Testis (tissue), 3 donors: ENCODE data around the gene NCOA6. TPM values are rescaled to one million over a fixed set of nuclear protein-coding genes. Genes with fewer than 3 reads are reported as not detected.

ENCODE experiments used
- DNase-seq: peaks from one replicate; pipeline ENCODE4 v3.0.0-alpha.2; 2019
- H3K27ac ChIP-seq, 2 donors: fragments of 200-600 bp; sonication (generic); one replicate each; pipeline ENCODE4 v1.5.1; 2019
- H3K27me3 ChIP-seq: fragments of 200-600 bp; sonication (generic); one replicate; pipeline ENCODE4 v1.5.1; 2019
- H3K36me3 ChIP-seq: fragments of 200-600 bp; sonication (generic); one replicate; pipeline ENCODE4 v1.5.1; 2017; ENCODE audit warnings: low read depth; ENCODE audit errors: missing control alignments
- H3K4me1 ChIP-seq: fragments of 200-600 bp; sonication (generic); one replicate; pipeline ENCODE4 v1.5.1; 2019
- H3K4me3 ChIP-seq, 2 donors: fragments of 200-600 bp; sonication (generic); one replicate each; pipeline ENCODE4 v1.5.1; 2017 to 2019
- H3K9me3 ChIP-seq: fragments of 200-600 bp; sonication (generic); one replicate; pipeline ENCODE4 v1.5.1; 2017
- POLR2A ChIP-seq: fragments of 450-650 bp; IDR thresholded peaks from one replicate; pipeline ENCODE4 v1.6.1; 2017; ENCODE audit warnings: antibody characterized with exemption, mild to moderate bottlenecking, moderate library complexity
- WGBS, 2 donors: methylation state at CpG; one replicate each; pipeline ENCODE4 v1.1.5; 2018; 5-methylcytosine and 5-hydroxymethylcytosine counted together
- intact Hi-C: fragments of 100-400 bp; cut with DNase I; formaldehyde crosslinking; loops from one replicate; pipeline ENCODE4 v1.15.1; 2023; ENCODE audit warnings: low total_unique reads
- polyA plus RNA-seq: library from polyadenylated mRNA; stranded (reverse); fragments of 350-450 nt; fragmentation: Illumina TruSeq; extraction: RNeasy Lipid Tissue Mini Kit (QIAGEN cat#74804); gene quantifications from one replicate; pipeline ENCODE4 v1.2.3, GENCODE V29; 2014; ENCODE audit warnings: low read depth, low replicate concordance; ENCODE audit not compliant: insufficient read depth
- small RNA-seq, 2 donors: library from RNA; depleted of rRNA; stranded (forward); fragments of <200 nt; gene quantifications; one replicate each; pipeline ENCODE3, GENCODE V24; 2016
- total RNA-seq, 2 donors: library from RNA; depleted of rRNA; stranded (reverse); fragments of >200 nt; gene quantifications; one replicate each; pipeline ENCODE4 v1.2.3, GENCODE V29; 2016
- TF ChIP-seq, protein P1 (sequence below), 3 experiments: fragments of 450-650 bp in 2 of 3; fragments of 200-600 bp in 1 of 3; sonication (generic) in 1 of 3; IDR thresholded peaks; one replicate each; pipeline ENCODE4 v1.5.1; 2016 to 2019; ENCODE audit warnings: antibody characterized with exemption in 3 of 3, mild to moderate bottlenecking in 2 of 3, moderate library complexity in 1 of 3

Gene NCOA6
- total and polyA plus RNA-seq, 3 donors from 2014 or later: 45.2 to 54.4 (median 48.1) TPM

DNA sequence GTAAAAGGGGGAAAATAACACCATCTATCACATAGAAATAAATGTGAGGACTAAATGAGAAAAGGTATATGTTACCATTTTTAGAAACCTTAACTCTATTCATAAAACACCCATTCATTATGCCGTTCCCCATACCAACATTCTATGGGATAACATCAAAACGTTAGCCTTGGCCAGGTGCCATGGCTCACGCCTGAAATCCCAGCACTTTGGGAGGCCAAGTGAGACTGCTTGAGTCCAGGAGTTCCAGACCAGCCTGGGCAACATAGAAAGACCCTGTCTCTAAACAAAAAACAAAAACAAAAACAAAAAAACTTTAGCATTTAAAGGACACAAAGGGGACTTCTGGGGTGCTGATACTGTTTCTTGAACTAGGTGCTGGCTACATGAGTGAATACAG is 149.9 kb downstream of the NCOA6 start:
- DNase-seq: no peak
- H3K27ac ChIP-seq: no peak overlapping the region
- WGBS, 2 donors: 36% methylated on average over 3 of the region's 3 CpGs
- H3K27me3 ChIP-seq: no peaks in the 10 kb centered on the region
- H3K36me3 ChIP-seq: no peaks in the 10 kb centered on the region
- TF ChIP-seq, protein P1, sequence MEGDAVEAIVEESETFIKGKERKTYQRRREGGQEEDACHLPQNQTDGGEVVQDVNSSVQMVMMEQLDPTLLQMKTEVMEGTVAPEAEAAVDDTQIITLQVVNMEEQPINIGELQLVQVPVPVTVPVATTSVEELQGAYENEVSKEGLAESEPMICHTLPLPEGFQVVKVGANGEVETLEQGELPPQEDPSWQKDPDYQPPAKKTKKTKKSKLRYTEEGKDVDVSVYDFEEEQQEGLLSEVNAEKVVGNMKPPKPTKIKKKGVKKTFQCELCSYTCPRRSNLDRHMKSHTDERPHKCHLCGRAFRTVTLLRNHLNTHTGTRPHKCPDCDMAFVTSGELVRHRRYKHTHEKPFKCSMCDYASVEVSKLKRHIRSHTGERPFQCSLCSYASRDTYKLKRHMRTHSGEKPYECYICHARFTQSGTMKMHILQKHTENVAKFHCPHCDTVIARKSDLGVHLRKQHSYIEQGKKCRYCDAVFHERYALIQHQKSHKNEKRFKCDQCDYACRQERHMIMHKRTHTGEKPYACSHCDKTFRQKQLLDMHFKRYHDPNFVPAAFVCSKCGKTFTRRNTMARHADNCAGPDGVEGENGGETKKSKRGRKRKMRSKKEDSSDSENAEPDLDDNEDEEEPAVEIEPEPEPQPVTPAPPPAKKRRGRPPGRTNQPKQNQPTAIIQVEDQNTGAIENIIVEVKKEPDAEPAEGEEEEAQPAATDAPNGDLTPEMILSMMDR (IDR thresholded peaks at IDR 0.05): no peak
- no peak for TF ChIP-seq POLR2A
- H3K4me1 ChIP-seq: no peaks in the 10 kb centered on the region
- H3K4me3 ChIP-seq: no peak overlapping the region
- no peaks in the 10 kb centered on the region for H3K9me3 ChIP-seq
- intact Hi-C loops: no loop called here

DNA sequence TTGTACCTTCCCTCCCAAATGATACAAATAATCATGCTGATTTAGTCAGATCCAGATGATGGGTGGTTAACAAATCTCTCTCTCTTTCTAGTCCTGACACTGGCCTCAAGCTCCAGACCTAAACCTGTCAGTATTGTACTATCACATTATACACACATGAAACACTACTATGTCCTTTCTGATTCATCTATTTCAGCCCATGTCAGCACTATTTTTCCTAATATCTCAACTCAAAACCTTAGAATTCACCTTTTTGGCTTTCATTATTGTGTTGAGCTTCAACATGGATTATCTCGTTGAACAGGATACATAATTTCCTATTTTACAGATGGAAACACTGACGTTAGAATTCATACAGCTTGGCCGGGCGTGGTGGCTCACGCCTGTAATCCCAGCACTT is 152.0 kb downstream of the NCOA6 start:
- no peak for DNase-seq
- intact Hi-C loops: no loop called here
- Histone ChIP-seq H3K4me1 (no peaks in the 10 kb centered on the region), H3K36me3 (no peaks in the 10 kb centered on the region), H3K9me3 (no peaks in the 10 kb centered on the region), H3K27me3 (no peaks in the 10 kb centered on the region), H3K27ac (no peak overlapping the region), H3K4me3 (no peak overlapping the region)
- WGBS, 2 donors: 86 to 88% methylated on average over 5 of the region's 5 CpGs
- TF ChIP-seq POLR2A: no peak
- TF ChIP-seq, protein P1 (IDR thresholded peaks at IDR 0.05): no peak

DNA sequence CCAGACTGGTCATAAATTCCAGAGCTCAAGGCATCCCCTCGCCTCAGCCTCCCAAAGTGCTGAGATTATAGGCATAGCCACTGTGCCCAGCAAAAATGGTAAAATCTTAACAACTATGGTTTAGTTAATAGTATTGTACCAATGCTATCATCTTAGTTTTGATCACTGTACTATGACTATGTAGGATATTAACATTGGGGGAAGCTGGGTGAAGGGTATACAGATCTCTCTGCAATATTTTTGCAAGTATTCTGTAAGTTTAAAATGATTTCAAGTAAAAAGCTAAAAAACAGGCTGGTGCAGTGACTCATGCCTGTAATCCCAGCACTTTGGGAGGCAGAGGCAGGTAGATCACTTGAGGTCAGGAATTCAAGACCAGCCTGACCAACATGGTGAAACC is 156.4 kb downstream of the NCOA6 start:
- H3K27me3 ChIP-seq: no peaks in the 10 kb centered on the region
- H3K9me3 ChIP-seq: no peaks in the 10 kb centered on the region
- no peaks in the 10 kb centered on the region for H3K36me3 ChIP-seq
- TF ChIP-seq POLR2A: no peak
- TF ChIP-seq, protein P1 (IDR thresholded peaks at IDR 0.05): no peak
- H3K4me1 ChIP-seq: no peaks in the 10 kb centered on the region
- intact Hi-C loops: no loop called here
- 86 to 96% methylated on average over 1 of the region's 1 CpG for WGBS, 2 donors
- H3K4me3 ChIP-seq: no peak overlapping the region
- DNase-seq: no peak
- no peak overlapping the region for H3K27ac ChIP-seq

Small RNA genes lying within 50 kb of the gene (small RNA-seq; reads per million reads assigned to genes)
- 0 reads per million in 2 donors for gene AL118520.1

Other genes starting within 250 kb of the NCOA6 start
- 10 to 100 TPM; 35.0 to 35.7 TPM for gene PIGU, start 148.6 kb downstream of the NCOA6 start, total RNA-seq
- 48.9 TPM for gene PIGU, start 148.6 kb downstream of the NCOA6 start, polyA plus RNA-seq
- gene TP53INP2, start 121.3 kb downstream of the NCOA6 start, total RNA-seq: 10 to 100 TPM; 35.3 to 59.9 TPM
- 39.9 TPM for gene TP53INP2, start 121.3 kb downstream of the NCOA6 start, polyA plus RNA-seq
- 10 to 100 TPM; 22.6 to 24.1 TPM for gene GGT7, start 47.2 kb upstream of the NCOA6 start, total RNA-seq
- gene GGT7, start 47.2 kb upstream of the NCOA6 start, polyA plus RNA-seq: 13.4 TPM
- gene ACSS2, start 51.0 kb upstream of the NCOA6 start, total RNA-seq: 10 to 100 TPM; 58.2 to 63.7 TPM
- gene ACSS2, start 51.0 kb upstream of the NCOA6 start, polyA plus RNA-seq: 39.7 TPM
- 10 to 100 TPM; 79.3 to 87.9 TPM for gene GSS, start 130.2 kb upstream of the NCOA6 start, total RNA-seq
- 52.8 TPM for gene GSS, start 130.2 kb upstream of the NCOA6 start, polyA plus RNA-seq
- 10 to 100 TPM; 21.8 to 30.2 TPM for gene MYH7B, start 130.2 kb upstream of the NCOA6 start, total RNA-seq
- gene MYH7B, start 130.2 kb upstream of the NCOA6 start, polyA plus RNA-seq: 24.3 TPM